GM06990 (cell line): ENCODE measurements around the gene ACIN1.

Experiments used
- DNase-seq: peaks from one replicate; pipeline ENCODE4 v3.0.0-alpha.2; 2011; ENCODE audit not compliant: insufficient read length; ENCODE audit errors: extremely low read depth
- H3K27me3 ChIP-seq: replicated peaks from 2 replicates; pipeline ENCODE4 v1.6.0; 2011; ENCODE audit warnings: low read length; ENCODE audit not compliant: control insufficient read depth, insufficient read depth
- H3K36me3 ChIP-seq: 2 replicates; pipeline ENCODE4 v1.5.1; 2011; ENCODE audit warnings: low read length; ENCODE audit not compliant: control insufficient read depth, insufficient read depth
- H3K4me3 ChIP-seq: replicated peaks from 2 replicates; pipeline ENCODE4 v1.5.1; 2011; ENCODE audit warnings: low read depth, mild to moderate bottlenecking, control low read depth, low read length
- TF ChIP-seq, protein P1 (sequence below): IDR thresholded peaks from 2 replicates; pipeline ENCODE4 v1.5.1; 2011; ENCODE audit warnings: low read length, control low read depth, mild to moderate bottlenecking, inconsistent platforms; ENCODE audit not compliant: insufficient read depth, poor library complexity, severe bottlenecking

The ACIN1 gene

DNA sequence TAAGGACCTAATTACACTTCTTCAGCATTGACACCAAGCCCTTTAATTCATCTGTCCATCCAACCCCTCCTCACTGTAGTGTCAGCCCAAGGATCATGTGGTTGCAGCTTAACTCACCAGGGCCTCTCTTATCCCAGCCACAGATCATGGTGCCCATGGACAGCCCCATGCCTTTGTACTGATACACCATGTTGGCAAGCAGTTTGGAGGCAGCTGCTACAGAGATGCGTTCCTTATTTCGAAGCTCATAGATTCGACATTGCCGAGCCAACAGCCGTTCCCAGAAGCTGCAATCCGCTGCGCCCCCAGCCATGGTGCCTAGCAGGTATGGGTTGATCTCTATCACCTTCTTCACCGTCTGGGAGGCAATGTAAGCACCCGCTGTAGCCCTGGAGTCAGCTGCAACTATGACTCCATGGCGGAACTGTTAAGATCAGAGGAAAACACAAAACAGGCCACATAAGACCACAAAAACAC is 61.6 kb downstream of the ACIN1 start:
- TF ChIP-seq, protein P1, sequence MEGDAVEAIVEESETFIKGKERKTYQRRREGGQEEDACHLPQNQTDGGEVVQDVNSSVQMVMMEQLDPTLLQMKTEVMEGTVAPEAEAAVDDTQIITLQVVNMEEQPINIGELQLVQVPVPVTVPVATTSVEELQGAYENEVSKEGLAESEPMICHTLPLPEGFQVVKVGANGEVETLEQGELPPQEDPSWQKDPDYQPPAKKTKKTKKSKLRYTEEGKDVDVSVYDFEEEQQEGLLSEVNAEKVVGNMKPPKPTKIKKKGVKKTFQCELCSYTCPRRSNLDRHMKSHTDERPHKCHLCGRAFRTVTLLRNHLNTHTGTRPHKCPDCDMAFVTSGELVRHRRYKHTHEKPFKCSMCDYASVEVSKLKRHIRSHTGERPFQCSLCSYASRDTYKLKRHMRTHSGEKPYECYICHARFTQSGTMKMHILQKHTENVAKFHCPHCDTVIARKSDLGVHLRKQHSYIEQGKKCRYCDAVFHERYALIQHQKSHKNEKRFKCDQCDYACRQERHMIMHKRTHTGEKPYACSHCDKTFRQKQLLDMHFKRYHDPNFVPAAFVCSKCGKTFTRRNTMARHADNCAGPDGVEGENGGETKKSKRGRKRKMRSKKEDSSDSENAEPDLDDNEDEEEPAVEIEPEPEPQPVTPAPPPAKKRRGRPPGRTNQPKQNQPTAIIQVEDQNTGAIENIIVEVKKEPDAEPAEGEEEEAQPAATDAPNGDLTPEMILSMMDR, result no peak
- peak overlapping the region; percentile 88 for H3K4me3 ChIP-seq
- DNase-seq, result no peak
- H3K36me3 ChIP-seq, result peaks cover 10% of the 10 kb centered on the region
- no peaks in the 10 kb centered on the region for H3K27me3 ChIP-seq

DNA sequence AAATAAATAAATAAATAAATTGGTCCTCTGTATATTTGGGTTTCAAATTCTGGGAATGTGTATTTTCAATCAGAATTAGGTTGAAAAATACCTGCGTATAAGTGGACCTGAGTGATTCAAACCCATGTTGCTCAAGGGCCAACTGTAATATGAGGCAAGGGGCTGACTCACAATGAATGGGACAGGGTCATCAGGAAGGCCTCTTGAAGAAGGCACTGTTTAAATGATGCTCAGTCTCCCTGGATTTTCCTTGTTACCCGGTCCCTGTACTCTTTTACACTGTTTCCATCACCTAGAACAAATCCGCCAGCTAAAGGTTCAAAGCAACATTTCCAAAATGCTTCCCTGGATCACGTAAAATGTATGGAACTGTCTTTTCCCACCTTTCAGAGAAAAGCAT is 64.0 kb downstream of the ACIN1 start:
- no peak for DNase-seq
- TF ChIP-seq, protein P1, result no peak
- H3K4me3 ChIP-seq, result no peak overlapping the region
- H3K36me3 ChIP-seq, result peaks cover 10% of the 10 kb centered on the region
- H3K27me3 ChIP-seq, result no peaks in the 10 kb centered on the region

DNA sequence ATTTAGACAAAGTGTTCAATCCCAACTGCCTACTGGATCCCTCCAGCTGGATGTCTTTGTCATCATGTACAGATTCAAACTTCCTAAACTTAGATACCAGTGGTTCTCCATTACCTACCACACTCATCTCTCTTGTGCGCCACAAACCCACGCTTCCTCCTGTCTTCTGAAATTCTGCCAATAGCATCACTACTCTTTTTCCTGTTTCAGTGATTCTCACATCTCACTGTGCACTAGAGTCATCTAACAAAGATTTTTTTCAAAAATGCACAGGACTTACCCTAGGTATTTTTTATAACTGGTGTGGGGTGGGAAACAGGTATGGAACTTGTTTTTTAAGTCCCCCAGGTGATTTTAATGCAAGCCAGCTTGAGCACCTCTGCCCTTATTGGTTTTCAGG is 66.1 kb downstream of the ACIN1 start:
- peaks cover 17% of the 10 kb centered on the region for H3K36me3 ChIP-seq
- no peaks in the 10 kb centered on the region for H3K27me3 ChIP-seq
- no peak for DNase-seq
- no peak overlapping the region for H3K4me3 ChIP-seq
- TF ChIP-seq, protein P1, result no peak

DNA sequence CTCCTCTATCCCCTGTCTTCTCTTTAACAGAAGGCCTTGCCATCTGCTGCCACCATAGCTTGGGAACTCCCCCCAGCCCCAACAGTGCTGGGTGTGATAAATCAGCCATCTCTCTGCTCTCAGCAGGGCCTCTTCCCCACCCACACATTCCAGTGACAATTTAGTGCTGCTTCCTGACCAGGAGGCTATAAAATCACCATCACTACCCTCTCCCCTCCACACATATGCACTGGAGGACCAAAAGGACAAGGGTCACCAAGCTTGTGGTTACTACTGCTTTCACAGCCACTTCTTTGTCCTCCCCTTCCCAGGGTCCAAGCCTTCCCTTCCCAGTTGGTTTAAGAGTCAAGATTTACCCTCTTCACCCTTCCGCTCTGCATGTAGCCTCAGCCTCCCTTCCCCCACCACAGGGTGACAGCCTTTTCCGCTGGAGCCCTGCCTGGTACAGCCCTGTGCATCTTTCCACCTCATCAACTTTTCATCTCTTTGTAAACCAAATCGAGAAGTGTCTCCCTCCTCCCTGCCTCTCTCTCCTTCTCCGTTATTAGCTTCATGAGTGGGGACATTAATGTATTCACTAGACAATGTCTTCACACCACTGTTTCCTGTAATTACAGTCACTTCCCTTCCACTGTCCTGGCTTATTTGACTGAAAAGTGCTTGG is 69.7 kb downstream of the ACIN1 start:
- DNase-seq, result no peak
- TF ChIP-seq, protein P1, result no peak
- peaks cover 14% of the 10 kb centered on the region for H3K36me3 ChIP-seq
- no peak overlapping the region for H3K4me3 ChIP-seq
- H3K27me3 ChIP-seq, result no peaks in the 10 kb centered on the region

DNA sequence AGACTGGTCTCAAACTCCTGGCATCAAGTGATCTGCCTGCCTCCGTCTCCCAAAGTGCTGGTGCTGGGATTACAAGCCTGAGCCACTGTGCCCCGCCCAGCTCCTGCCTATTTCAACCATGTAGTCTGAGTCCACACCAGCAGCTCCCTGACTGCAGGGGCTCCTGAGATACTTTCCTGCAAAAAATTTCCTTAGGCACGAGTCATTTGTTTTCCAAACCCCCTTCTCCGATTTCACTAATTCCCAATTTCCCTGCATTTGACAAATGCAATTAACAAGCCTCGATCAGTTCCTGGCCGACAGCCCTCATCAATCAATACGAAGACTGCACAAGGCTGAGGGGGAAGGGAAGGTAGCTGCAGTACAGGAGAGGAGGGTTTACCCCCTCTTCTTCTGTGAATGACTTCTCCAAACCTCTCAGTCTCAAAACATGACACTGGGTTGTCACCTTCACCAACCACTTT is 70.3 kb downstream of the ACIN1 start:
- Histone ChIP-seq H3K27me3 (no peaks in the 10 kb centered on the region), H3K36me3 (peaks cover 14% of the 10 kb centered on the region), H3K4me3 (no peak overlapping the region)
- TF ChIP-seq, protein P1, result no peak
- no peak for DNase-seq
